ENCODE measurements around the gene TLE5. TPM values are rescaled to one million over a fixed set of nuclear protein-coding genes. Genes with fewer than 3 reads are reported as not detected.

TLE5 gene
- total and polyA plus RNA-seq, 9 of the 15 experiments (the other 6 are each of a cell fraction or from before 2014, with no cell fraction given), result 2.0 to 347 (median 235) TPM

DNA sequence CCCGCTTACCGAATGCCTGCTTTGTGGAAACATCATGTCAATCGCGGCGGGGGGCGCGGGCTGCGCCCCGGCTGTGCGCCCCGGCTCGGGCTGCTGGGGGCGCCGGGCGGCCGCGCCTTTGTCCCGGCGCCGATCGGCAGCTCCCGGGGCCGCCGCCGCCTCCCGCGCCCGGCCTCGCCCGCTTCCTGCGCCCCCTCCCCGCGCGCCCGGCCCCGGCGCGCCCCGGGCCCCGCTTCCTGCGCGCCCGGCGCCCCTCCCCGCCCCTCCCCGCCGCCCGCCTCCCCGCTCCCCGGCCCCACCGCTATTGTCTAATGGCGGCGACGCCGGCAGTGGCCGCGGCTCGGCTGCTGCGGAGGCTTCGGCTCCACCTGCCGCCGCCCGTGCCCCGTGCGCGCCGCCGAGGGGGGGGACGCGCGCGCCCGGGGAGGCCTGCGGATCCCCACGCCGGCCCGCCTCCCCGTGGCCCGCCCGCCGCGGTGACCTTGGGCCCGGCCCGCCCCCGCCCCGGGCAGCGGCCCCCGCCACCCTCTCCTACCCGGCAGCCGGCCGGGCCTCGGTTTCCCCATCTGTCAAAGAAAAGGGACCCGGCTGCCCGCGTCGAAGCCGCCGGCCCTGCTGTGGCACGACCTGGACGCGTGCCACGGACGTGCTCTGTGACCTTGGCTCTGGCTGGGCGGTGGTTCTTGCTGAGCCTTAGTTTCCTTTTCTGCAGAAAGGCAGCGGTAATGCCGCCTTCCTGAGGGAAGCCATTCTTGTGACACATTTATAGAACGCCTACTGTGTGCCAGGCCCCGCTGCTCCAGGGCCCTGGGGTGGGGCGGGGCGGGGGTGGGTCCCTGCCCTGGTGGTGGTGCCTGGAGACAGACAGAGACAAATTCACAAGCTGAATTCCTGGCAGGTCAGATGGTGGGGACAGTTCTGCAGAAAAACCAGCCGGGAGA, at the start of gene TLE5 (continued):
- TF ChIP-seq, protein P1, sequence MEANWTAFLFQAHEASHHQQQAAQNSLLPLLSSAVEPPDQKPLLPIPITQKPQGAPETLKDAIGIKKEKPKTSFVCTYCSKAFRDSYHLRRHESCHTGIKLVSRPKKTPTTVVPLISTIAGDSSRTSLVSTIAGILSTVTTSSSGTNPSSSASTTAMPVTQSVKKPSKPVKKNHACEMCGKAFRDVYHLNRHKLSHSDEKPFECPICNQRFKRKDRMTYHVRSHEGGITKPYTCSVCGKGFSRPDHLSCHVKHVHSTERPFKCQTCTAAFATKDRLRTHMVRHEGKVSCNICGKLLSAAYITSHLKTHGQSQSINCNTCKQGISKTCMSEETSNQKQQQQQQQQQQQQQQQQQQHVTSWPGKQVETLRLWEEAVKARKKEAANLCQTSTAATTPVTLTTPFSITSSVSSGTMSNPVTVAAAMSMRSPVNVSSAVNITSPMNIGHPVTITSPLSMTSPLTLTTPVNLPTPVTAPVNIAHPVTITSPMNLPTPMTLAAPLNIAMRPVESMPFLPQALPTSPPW (CRISPR knock-in tag; IDR thresholded peaks at IDR 0.05), result peak; percentile 89
- TF ChIP-seq ZNF408 (CRISPR knock-in tag; IDR thresholded peaks at IDR 0.05; ENCODE audit: low read depth) (no peak), HSF4 (CRISPR knock-in tag; IDR thresholded peaks at IDR 0.05; ENCODE audit: borderline replicate concordance) (no peak), TSC22D4 (tag; IDR thresholded peaks at IDR 0.05) (no peak), ZKSCAN8 (CRISPR knock-in tag; IDR thresholded peaks at IDR 0.05) (peak; percentile 79), CHD1 (IDR thresholded peaks at IDR 0.05; ENCODE audit: low read length) (peak; percentile 59), FOXK1 (CRISPR knock-in tag; IDR thresholded peaks at IDR 0.05; ENCODE audit: borderline replicate concordance) (no peak), CREB1 (IDR thresholded peaks at IDR 0.05) (no peak), CREB1 (CRISPR knock-in tag; IDR thresholded peaks at IDR 0.05) (no peak), RBBP5 (IDR thresholded peaks at IDR 0.05; ENCODE audit: borderline replicate concordance, insufficient read depth, low read length, poor library complexity, severe bottlenecking) (peak; percentile 36), ZNF586 (CRISPR knock-in tag; conservative IDR thresholded peaks at IDR 0.05) (no peak), ESRRA (IDR thresholded peaks at IDR 0.05; ENCODE audit: borderline replicate concordance, low read depth) (peak; percentile 90), L3MBTL2 (IDR thresholded peaks at IDR 0.05) (peak; percentile 31; the same call in 1 of the 2 replicates), ZNF23 (CRISPR knock-in tag; IDR thresholded peaks at IDR 0.05) (no peak), ZBTB7A (IDR thresholded peaks at IDR 0.05; ENCODE audit: borderline replicate concordance, control insufficient read depth, low read depth, low read length) (peak; percentile 67; the same call in 1 of the 2 replicates), RBM14 (IDR thresholded peaks at IDR 0.05; ENCODE audit: borderline replicate concordance, insufficient read depth, low read depth, low read length) (no peak), FOXA3 (CRISPR knock-in tag; conservative IDR thresholded peaks at IDR 0.05 in 1 of 2, IDR thresholded peaks at IDR 0.05 in 1 of 2) (no peak), KLF16 (IDR thresholded peaks at IDR 0.05) (no peak)
- TF ChIP-seq, protein P2, sequence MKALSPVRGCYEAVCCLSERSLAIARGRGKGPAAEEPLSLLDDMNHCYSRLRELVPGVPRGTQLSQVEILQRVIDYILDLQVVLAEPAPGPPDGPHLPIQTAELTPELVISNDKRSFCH (CRISPR knock-in tag; IDR thresholded peaks at IDR 0.05), result no peak
- TF ChIP-seq, protein P2 (tag; IDR thresholded peaks at IDR 0.05), result no peak
- TF ChIP-seq, protein P3, sequence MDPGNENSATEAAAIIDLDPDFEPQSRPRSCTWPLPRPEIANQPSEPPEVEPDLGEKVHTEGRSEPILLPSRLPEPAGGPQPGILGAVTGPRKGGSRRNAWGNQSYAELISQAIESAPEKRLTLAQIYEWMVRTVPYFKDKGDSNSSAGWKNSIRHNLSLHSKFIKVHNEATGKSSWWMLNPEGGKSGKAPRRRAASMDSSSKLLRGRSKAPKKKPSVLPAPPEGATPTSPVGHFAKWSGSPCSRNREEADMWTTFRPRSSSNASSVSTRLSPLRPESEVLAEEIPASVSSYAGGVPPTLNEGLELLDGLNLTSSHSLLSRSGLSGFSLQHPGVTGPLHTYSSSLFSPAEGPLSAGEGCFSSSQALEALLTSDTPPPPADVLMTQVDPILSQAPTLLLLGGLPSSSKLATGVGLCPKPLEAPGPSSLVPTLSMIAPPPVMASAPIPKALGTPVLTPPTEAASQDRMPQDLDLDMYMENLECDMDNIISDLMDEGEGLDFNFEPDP (CRISPR knock-in tag; IDR thresholded peaks at IDR 0.05), result no peak
- TF ChIP-seq, protein P4, sequence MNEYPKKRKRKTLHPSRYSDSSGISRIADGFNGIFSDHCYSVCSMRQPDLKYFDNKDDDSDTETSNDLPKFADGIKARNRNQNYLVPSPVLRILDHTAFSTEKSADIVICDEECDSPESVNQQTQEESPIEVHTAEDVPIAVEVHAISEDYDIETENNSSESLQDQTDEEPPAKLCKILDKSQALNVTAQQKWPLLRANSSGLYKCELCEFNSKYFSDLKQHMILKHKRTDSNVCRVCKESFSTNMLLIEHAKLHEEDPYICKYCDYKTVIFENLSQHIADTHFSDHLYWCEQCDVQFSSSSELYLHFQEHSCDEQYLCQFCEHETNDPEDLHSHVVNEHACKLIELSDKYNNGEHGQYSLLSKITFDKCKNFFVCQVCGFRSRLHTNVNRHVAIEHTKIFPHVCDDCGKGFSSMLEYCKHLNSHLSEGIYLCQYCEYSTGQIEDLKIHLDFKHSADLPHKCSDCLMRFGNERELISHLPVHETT (CRISPR knock-in tag; conservative IDR thresholded peaks at IDR 0.05 in 1 of 2, IDR thresholded peaks at IDR 0.05 in 1 of 2), result peak in 1 of 2 experiments; percentile 76; a peak in 2 of 4 replicates

Measured in K562 (cell line).